ENCODE measurements around the gene FLRT2. TPM values are rescaled to one million over a fixed set of nuclear protein-coding genes. Genes with fewer than 3 reads are reported as not detected.

The FLRT2 gene
- total RNA-seq = not detected

- ChIA-PET POLR2A (no interaction called here), CTCF (no interaction called here)
Measured at GRCh38 chr14:85529803-85530574, at the start of gene FLRT2. FLRT2 (plus strand) TSS chr14:85530144; CDS start chr14:85621515, 91,371 bp downstream.

- POLR2A ChIA-PET = no interaction called here
- CTCF ChIA-PET = no interaction called here
Measured at GRCh38 chr14:85481471-85481870, 48.5 kb upstream of the FLRT2 start.

GRCh38 chr14:85482552-85482951 lies 47.4 kb upstream of the FLRT2 start:
- POLR2A ChIA-PET = no interaction called here
- CTCF ChIA-PET = no interaction called here

- ChIA-PET CTCF (no interaction called here), POLR2A (no interaction called here)
Measured at GRCh38 chr14:85483037-85483436, 46.9 kb upstream of the FLRT2 start.

- CTCF ChIA-PET = no interaction called here
Measured at GRCh38 chr14:85483652-85484051, 46.3 kb upstream of the FLRT2 start.

GRCh38 chr14:85487215-85487614 lies 42.7 kb upstream of the FLRT2 start:
- ChIA-PET CTCF (no interaction called here), POLR2A (no interaction called here)

More at GRCh38 chr14:85483652-85484051, 46.3 kb upstream of the FLRT2 start:
- POLR2A ChIA-PET = no interaction called here

GRCh38 chr14:85501751-85502150 lies 28.2 kb upstream of the FLRT2 start:
- ChIA-PET POLR2A (no interaction called here), CTCF (no interaction called here)

GRCh38 chr14:85508863-85509262 lies 21.1 kb upstream of the FLRT2 start:
- ChIA-PET POLR2A (no interaction called here), CTCF (no interaction called here)

- CTCF ChIA-PET = no interaction called here
- POLR2A ChIA-PET = interaction anchor here (0.6 kb wide), 1 partner anchor 66 kb away, joined by 4 read pairs; no protein-coding TSS in a partner anchor
Measured at GRCh38 chr14:85512451-85512850, 17.5 kb upstream of the FLRT2 start.

- ChIA-PET CTCF (no interaction called here), POLR2A (no interaction called here)
Measured at GRCh38 chr14:85514487-85514886, 15.5 kb upstream of the FLRT2 start.

GRCh38 chr14:85516239-85517113 lies 13.5 kb upstream of the FLRT2 start:
- ChIA-PET CTCF (no interaction called here), POLR2A (no interaction called here)

GRCh38 chr14:85517114-85517688 lies 12.7 kb upstream of the FLRT2 start:
- POLR2A ChIA-PET = no interaction called here
- CTCF ChIA-PET = no interaction called here

- ChIA-PET CTCF (no interaction called here), POLR2A (no interaction called here)
Measured at GRCh38 chr14:85519661-85520305, 10.2 kb upstream of the FLRT2 start.

GRCh38 chr14:85520581-85520980 lies 9.4 kb upstream of the FLRT2 start:
- ChIA-PET POLR2A (no interaction called here), CTCF (no interaction called here)

GRCh38 chr14:85523624-85524023 lies 6.3 kb upstream of the FLRT2 start:
- POLR2A ChIA-PET = no interaction called here
- CTCF ChIA-PET = no interaction called here

- ChIA-PET CTCF (interaction anchor here (0.7 kb wide), 1 partner anchor 369 kb away, joined by 3 read pairs; no protein-coding TSS in a partner anchor), POLR2A (no interaction called here)
Measured at GRCh38 chr14:85527006-85527405, 2.9 kb upstream of the FLRT2 start.

GRCh38 chr14:85527445-85528035 lies 2.4 kb upstream of the FLRT2 start:
- POLR2A ChIA-PET = no interaction called here
- CTCF ChIA-PET = no interaction called here

- CTCF ChIA-PET = no interaction called here
- POLR2A ChIA-PET = no interaction called here
Measured at GRCh38 chr14:85528080-85528896, 1.7 kb upstream of the FLRT2 start.

GRCh38 chr14:85528897-85529631 lies 880 bp upstream of the FLRT2 start:
- ChIA-PET CTCF (no interaction called here), POLR2A (no interaction called here)
